Panc1 (cell line): ENCODE results near the gene C4BPB. TPM values are rescaled to one million over a fixed set of nuclear protein-coding genes. Genes with fewer than 3 reads are reported as not detected.

Experiments used
- ATAC-seq: fragments of 200-7000 bp; cut with Tn5 transposase; 2 replicates; pipeline ENCODE4 v1.9.1; 2020; ENCODE audit warnings: mild to moderate bottlenecking, moderate library complexity
- BruUV-seq: library from RNA; stranded (reverse); fragments of 400-500 nt; replicated peaks from 2 replicates; lab custom pipeline; 2021; lab: Mats Ljungman, UMichigan
- CTCF ChIA-PET: fragments of 300-600 bp; sonication (Branson Sonifier 250); formaldehyde crosslinking; loops from one replicate; lab custom pipeline; 2022; ENCODE audit warnings: antibody characterized with exemption; lab: Charles Lee
- POLR2A ChIA-PET: fragments of 300-600 bp; sonication (Branson Sonifier 250); formaldehyde crosslinking; loops from one replicate; lab custom pipeline; 2022; ENCODE audit warnings: antibody characterized with exemption; lab: Charles Lee
- DNase-seq: peaks from one replicate; pipeline ENCODE4 v3.0.0-alpha.2; 2010; ENCODE audit warnings: low read depth, low spot score
- H3K27ac ChIP-seq: 2 replicates; pipeline ENCODE4 v1.5.1; 2011; ENCODE audit warnings: mild to moderate bottlenecking, low read length, inconsistent platforms
- H3K27me3 ChIP-seq: fragments of 200-500 bp; sonication (Bioruptor generic); 2 replicates; pipeline ENCODE4 v1.6.0; 2014; ENCODE audit warnings: low read length, inconsistent platforms; ENCODE audit not compliant: control insufficient read depth, insufficient read depth
- H3K36me3 ChIP-seq: fragments of 200-500 bp; sonication (Bioruptor generic); 2 replicates; pipeline ENCODE4 v1.5.1; 2014; ENCODE audit warnings: inconsistent platforms, mild to moderate bottlenecking, low read length, moderate library complexity; ENCODE audit not compliant: control insufficient read depth, insufficient read depth
- H3K4me1 ChIP-seq: 2 replicates; pipeline ENCODE4 v1.5.1; 2011; ENCODE audit warnings: inconsistent platforms, mild to moderate bottlenecking, low read length, moderate library complexity; ENCODE audit not compliant: control insufficient read depth, insufficient read depth
- H3K4me3 ChIP-seq, 2 experiments: 2 replicates each; pipeline ENCODE4 v1.5.1; 2011 to 2012; ENCODE audit warnings: low read depth in 2 of 2, low read length in 2 of 2, mild to moderate bottlenecking in 2 of 2, inconsistent platforms in 1 of 2, moderate library complexity in 1 of 2
- H3K9me3 ChIP-seq: fragments of 200-500 bp; sonication (Bioruptor generic); 2 replicates; pipeline ENCODE4 v1.5.1; 2014; ENCODE audit warnings: low read depth, mild to moderate bottlenecking, inconsistent platforms, low read length, moderate library complexity; ENCODE audit not compliant: control insufficient read depth, insufficient read depth
- CTCF ChIP-seq: fragments of 450-650 bp; IDR thresholded peaks from 2 replicates; pipeline ENCODE4 v1.5.1; 2017; ENCODE audit warnings: mild to moderate bottlenecking
- POLR2AphosphoS5 ChIP-seq: IDR thresholded peaks from 2 replicates; pipeline ENCODE4 v1.6.1; 2012; ENCODE audit warnings: mild to moderate bottlenecking, low read depth, low read length, moderate library complexity
- REST ChIP-seq, 2 experiments: IDR thresholded peaks; 2 replicates each; pipeline ENCODE4 v1.6.1; 2011 to 2012; ENCODE audit warnings: low read depth in 2 of 2, control low read depth in 1 of 2, low read length in 1 of 2, mild to moderate bottlenecking in 1 of 2, moderate library complexity in 1 of 2; ENCODE audit not compliant: insufficient read depth in 1 of 2
- SIN3A ChIP-seq: IDR thresholded peaks from 2 replicates; pipeline ENCODE4 v1.6.1; 2012; ENCODE audit warnings: low read depth, mild to moderate bottlenecking, low read length, moderate library complexity, borderline replicate concordance; ENCODE audit not compliant: insufficient read depth
- TCF7L2 ChIP-seq: IDR thresholded peaks from 2 replicates; pipeline ENCODE4 v1.6.1; 2011; ENCODE audit warnings: mild to moderate bottlenecking, low read depth, low read length, inconsistent platforms
- in situ Hi-C: cut with HindIII; loops from 2 replicates; pipeline ENCODE4 v1.10.0; 2016; ENCODE audit warnings: low sequenced_read_pairs, low pct_unique_long_range_greater_than_20kb
- intact Hi-C: fragments of 100-400 bp; cut with micrococcal nuclease; formaldehyde crosslinking; loops from one replicate; pipeline ENCODE4 v1.10.0; 2022; ENCODE audit not compliant: unreplicated experiment
- total RNA-seq: library from RNA; stranded (reverse); gene quantifications from one replicate; pipeline ENCODE4 v1.2.1, GENCODE V29; 2021; ENCODE audit not compliant: unreplicated experiment

The C4BPB gene
- total RNA-seq, 1 experiment from 2014 or later: 0.62 TPM

GRCh38 chr1:207078578-207079132 is 10.0 kb upstream of the C4BPB start:
- ChIA-PET POLR2A (no interaction called here), CTCF (no interaction called here)
- H3K4me3 ChIP-seq: no peak overlapping the region
- no peak overlapping the region for H3K27ac ChIP-seq
- H3K27me3 ChIP-seq: no peaks in the 10 kb centered on the region
- no peaks in the 10 kb centered on the region for H3K4me1 ChIP-seq
- no peak for DNase-seq
- peaks cover 2% of the 10 kb centered on the region for H3K36me3 ChIP-seq
- ATAC-seq: no peak
- no TSS peak for BruUV-seq
- no peaks in the 10 kb centered on the region for H3K9me3 ChIP-seq
- TF ChIP-seq CTCF (no peak), REST (IDR thresholded peaks at IDR 0.05; ENCODE audit: insufficient read depth in 1 of 2, low read depth in 2 of 2, low read length in 1 of 2) (no peak), SIN3A (no peak), POLR2AphosphoS5 (no peak), TCF7L2 (no peak)
- in situ Hi-C loops (no loop called here), intact Hi-C loops (no loop called here)

- intact Hi-C loops: no loop called here
- Histone ChIP-seq H3K9me3 (no peaks in the 10 kb centered on the region), H3K36me3 (peaks cover 2% of the 10 kb centered on the region; the same call in 1 of the 2 replicates), H3K27ac (no peak overlapping the region), H3K4me1 (0 out of 2 replicates have a peak, but pooled peaks cover 2% of the 10 kb centered on the region), H3K4me3 (no peak overlapping the region), H3K27me3 (no peaks in the 10 kb centered on the region)
- CTCF ChIA-PET: no interaction called here
- POLR2A ChIA-PET: no interaction called here
- BruUV-seq: no TSS peak
- DNase-seq: no peak
- no peak for ATAC-seq
- in situ Hi-C loops: no loop called here
- no peak for TF ChIP-seq REST (IDR thresholded peaks at IDR 0.05; ENCODE audit: insufficient read depth in 1 of 2, low read depth in 2 of 2, low read length in 1 of 2)
- no peak for TF ChIP-seq POLR2AphosphoS5
- TF ChIP-seq TCF7L2: no peak
- no peak for TF ChIP-seq CTCF
- no peak for TF ChIP-seq SIN3A
Observed at GRCh38 chr1:207079706-207080241, 8.9 kb upstream of the C4BPB start.
